ENCODE results near the gene IL34. TPM values are rescaled to one million over a fixed set of nuclear protein-coding genes. Genes with fewer than 3 reads are reported as not detected.
"Not testable (repeated sequence)": the region's sequence is repeated elsewhere in the genome, so short reads cannot be mapped to it uniquely, and the experiment has no call there.

IL34 gene
- total RNA-seq, 3 donors from 2014 or later (not counting 1 experiment from before 2014, with no cell fraction given): 0.48 to 0.54 TPM; not detected in 1

DNA sequence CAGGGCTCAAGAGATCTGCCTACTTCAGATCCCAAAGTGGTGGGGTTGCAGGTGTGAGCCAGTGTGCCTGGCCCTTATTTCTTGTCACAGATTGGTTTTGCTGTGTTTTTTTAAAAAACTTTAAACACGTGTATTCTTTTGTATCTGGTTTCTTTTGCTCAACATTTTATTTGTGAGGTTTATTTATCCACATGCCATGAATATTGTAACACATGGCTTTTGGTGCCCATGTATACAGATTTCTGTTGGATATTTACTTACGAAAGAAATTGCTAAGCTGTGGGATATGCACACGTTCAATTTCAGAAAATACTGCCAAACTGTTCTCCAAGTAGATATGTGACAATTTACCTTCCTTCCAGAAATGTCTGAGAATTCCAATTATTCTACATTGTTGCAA, 18.7 kb upstream of the IL34 start:
- no peak overlapping the region for H3K4me3 Mint-ChIP-seq
- no peaks in the 10 kb centered on the region for H3K4me1 Mint-ChIP-seq
- Histone ChIP-seq H3K4me1 (ENCODE audit: control insufficient read depth, insufficient read depth, low read length) (no peaks in the 10 kb centered on the region), H3K9me3 (ENCODE audit: control insufficient read depth, insufficient read depth, low read length) (peaks cover 4% of the 10 kb centered on the region), H3K27ac (ENCODE audit: low read length) (no peak overlapping the region), H3K4me3 (ENCODE audit: low read length) (no peak overlapping the region), H3K27me3 (ENCODE audit: control insufficient read depth, insufficient read depth, low read length) (no peaks in the 10 kb centered on the region), H3K36me3 (ENCODE audit: control insufficient read depth, insufficient read depth, low read length) (no peaks in the 10 kb centered on the region)
- TF ChIP-seq, protein P1, sequence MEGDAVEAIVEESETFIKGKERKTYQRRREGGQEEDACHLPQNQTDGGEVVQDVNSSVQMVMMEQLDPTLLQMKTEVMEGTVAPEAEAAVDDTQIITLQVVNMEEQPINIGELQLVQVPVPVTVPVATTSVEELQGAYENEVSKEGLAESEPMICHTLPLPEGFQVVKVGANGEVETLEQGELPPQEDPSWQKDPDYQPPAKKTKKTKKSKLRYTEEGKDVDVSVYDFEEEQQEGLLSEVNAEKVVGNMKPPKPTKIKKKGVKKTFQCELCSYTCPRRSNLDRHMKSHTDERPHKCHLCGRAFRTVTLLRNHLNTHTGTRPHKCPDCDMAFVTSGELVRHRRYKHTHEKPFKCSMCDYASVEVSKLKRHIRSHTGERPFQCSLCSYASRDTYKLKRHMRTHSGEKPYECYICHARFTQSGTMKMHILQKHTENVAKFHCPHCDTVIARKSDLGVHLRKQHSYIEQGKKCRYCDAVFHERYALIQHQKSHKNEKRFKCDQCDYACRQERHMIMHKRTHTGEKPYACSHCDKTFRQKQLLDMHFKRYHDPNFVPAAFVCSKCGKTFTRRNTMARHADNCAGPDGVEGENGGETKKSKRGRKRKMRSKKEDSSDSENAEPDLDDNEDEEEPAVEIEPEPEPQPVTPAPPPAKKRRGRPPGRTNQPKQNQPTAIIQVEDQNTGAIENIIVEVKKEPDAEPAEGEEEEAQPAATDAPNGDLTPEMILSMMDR (IDR thresholded peaks at IDR 0.05): no peak
- ATAC-seq (no peak), DNase-seq (no peak)
- H3K9me3 Mint-ChIP-seq: no peaks in the 10 kb centered on the region
- no peak overlapping the region for H3K27ac Mint-ChIP-seq
- H3K27me3 Mint-ChIP-seq (ENCODE audit: low read depth in 2 of 2): peaks cover 5 to 17% of the 10 kb centered on the region in 2 donors
- H3K36me3 Mint-ChIP-seq: no peaks in the 10 kb centered on the region
- intact Hi-C loops (cut with micrococcal nuclease): no loop called here
- WGBS (ENCODE audit: insufficient coverage): 93% methylated on average over 3 of the region's 3 CpGs

- Histone ChIP-seq H3K4me3 (ENCODE audit: low read length) (no peak overlapping the region), H3K27me3 (ENCODE audit: control insufficient read depth, insufficient read depth, low read length) (no peaks in the 10 kb centered on the region), H3K4me1 (ENCODE audit: control insufficient read depth, insufficient read depth, low read length) (no peaks in the 10 kb centered on the region), H3K27ac (ENCODE audit: low read length) (no peak overlapping the region), H3K9me3 (ENCODE audit: control insufficient read depth, insufficient read depth, low read length) (peaks cover 4% of the 10 kb centered on the region), H3K36me3 (ENCODE audit: control insufficient read depth, insufficient read depth, low read length) (no peaks in the 10 kb centered on the region)
- no peak for ATAC-seq
- TF ChIP-seq, protein P1 (IDR thresholded peaks at IDR 0.05): no peak
- Mint-ChIP-seq H3K27ac (no peak overlapping the region), H3K9me3 (no peaks in the 10 kb centered on the region), H3K27me3 (ENCODE audit: low read depth in 2 of 2) (peaks cover 3 to 6% of the 10 kb centered on the region in 2 donors), H3K36me3 (no peaks in the 10 kb centered on the region), H3K4me3 (no peak overlapping the region), H3K4me1 (no peaks in the 10 kb centered on the region)
- 94% methylated on average over 2 of the region's 3 CpGs for WGBS (ENCODE audit: insufficient coverage)
- DNase-seq: no peak
- intact Hi-C loops (cut with micrococcal nuclease): no loop called here
These were observed 15.2 kb upstream of the IL34 start for GRCh38 chr16:70630960-70631745.

DNA sequence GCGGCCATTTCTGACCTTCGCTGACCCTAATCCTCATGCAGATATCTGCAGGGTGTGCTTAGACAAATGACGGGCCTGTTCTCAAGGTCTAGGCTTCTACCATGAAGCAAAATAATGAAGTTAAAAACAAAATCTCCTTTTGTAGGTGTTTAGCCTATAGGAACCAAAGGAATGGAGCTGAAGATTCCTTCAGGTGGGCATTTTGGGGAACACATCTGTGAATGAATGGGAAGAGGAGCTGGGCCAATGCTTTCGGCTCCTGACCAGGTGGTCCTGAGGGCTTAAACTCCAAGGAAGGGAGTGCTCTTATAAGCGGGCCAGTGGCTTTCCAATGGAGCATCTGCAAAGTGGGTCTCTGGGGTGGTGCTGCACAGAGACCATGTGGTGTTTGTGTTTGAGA, 14.1 kb upstream of the IL34 start:
- H3K27ac ChIP-seq (ENCODE audit: low read length): no peak overlapping the region
- no peak for DNase-seq
- Mint-ChIP-seq H3K9me3 (no peaks in the 10 kb centered on the region), H3K27me3 (ENCODE audit: low read depth in 2 of 2) (peaks cover 3 to 6% of the 10 kb centered on the region in 2 donors), H3K36me3 (no peaks in the 10 kb centered on the region), H3K4me3 (no peak overlapping the region), H3K27ac (no peak overlapping the region), H3K4me1 (no peaks in the 10 kb centered on the region)
- H3K4me3 ChIP-seq (ENCODE audit: low read length): no peak overlapping the region
- intact Hi-C loops (cut with micrococcal nuclease): no loop called here
- H3K4me1 ChIP-seq (ENCODE audit: control insufficient read depth, insufficient read depth, low read length): no peaks in the 10 kb centered on the region
- TF ChIP-seq, protein P1 (IDR thresholded peaks at IDR 0.05): no peak
- peaks cover 4% of the 10 kb centered on the region for H3K9me3 ChIP-seq (ENCODE audit: control insufficient read depth, insufficient read depth, low read length)
- no peaks in the 10 kb centered on the region for H3K27me3 ChIP-seq (ENCODE audit: control insufficient read depth, insufficient read depth, low read length)
- ATAC-seq: no peak
- WGBS (ENCODE audit: insufficient coverage): 97% methylated on average over 5 of the region's 5 CpGs
- H3K36me3 ChIP-seq (ENCODE audit: control insufficient read depth, insufficient read depth, low read length): no peaks in the 10 kb centered on the region

- H3K9me3 Mint-ChIP-seq; H3K9me3 ChIP-seq (ENCODE audit: control insufficient read depth, insufficient read depth, low read length); H3K27ac ChIP-seq (ENCODE audit: low read length); H3K27ac Mint-ChIP-seq; H3K27me3 ChIP-seq (ENCODE audit: control insufficient read depth, insufficient read depth, low read length); H3K27me3 Mint-ChIP-seq (ENCODE audit: low read depth in 2 of 2); H3K36me3 ChIP-seq (ENCODE audit: control insufficient read depth, insufficient read depth, low read length); DNase-seq; H3K36me3 Mint-ChIP-seq; intact Hi-C loops (cut with micrococcal nuclease); H3K4me1 ChIP-seq (ENCODE audit: control insufficient read depth, insufficient read depth, low read length); ATAC-seq; H3K4me3 Mint-ChIP-seq; H3K4me1 Mint-ChIP-seq; H3K4me3 ChIP-seq (ENCODE audit: low read length): not testable (repeated sequence)
- 93% methylated on average over 10 of the region's 10 CpGs for WGBS (ENCODE audit: insufficient coverage)
These were observed 12.7 kb upstream of the IL34 start for GRCh38 chr16:70633617-70634016.

All from natural killer cell (primary cell).